ENCODE results near the gene DIPK1B.

DIPK1B gene

GRCh38 chr9:136714893-136715274 is 2.5 kb downstream of the DIPK1B start (continued):
- TF ChIP-seq GLIS2 (tag by site-specific recombination; IDR thresholded peaks at IDR 0.05) (0 out of 2 replicates have a peak, but pooled peaks have one; percentile 35), KLF1 (tag by site-specific recombination; IDR thresholded peaks at IDR 0.05) (0 out of 2 replicates have a peak, but pooled peaks have one; percentile 4), PATZ1 (tag by site-specific recombination; IDR thresholded peaks at IDR 0.05) (no peak), FEZF1 (tag by site-specific recombination; IDR thresholded peaks at IDR 0.05) (no peak), ZNF335 (tag by site-specific recombination; conservative IDR thresholded peaks at IDR 0.05) (peak; percentile 40; the same call in 1 of the 2 replicates), ZNF112 (tag by site-specific recombination; IDR thresholded peaks at IDR 0.05) (no peak), ZNF214 (tag by site-specific recombination; IDR thresholded peaks at IDR 0.05; ENCODE audit: borderline replicate concordance) (no peak), ZBTB21 (tag by site-specific recombination; IDR thresholded peaks at IDR 0.05) (no peak), ZBTB20 (tag by site-specific recombination; IDR thresholded peaks at IDR 0.05) (no peak), ZNF175 (tag by site-specific recombination; IDR thresholded peaks at IDR 0.05) (no peak), ZNF10 (tag by site-specific recombination; IDR thresholded peaks at IDR 0.05) (no peak), ZNF146 (tag by site-specific recombination; IDR thresholded peaks at IDR 0.05) (no peak), SETDB1 (IDR thresholded peaks at IDR 0.05; ENCODE audit: insufficient read length, low read length) (no peak)
- TF ChIP-seq, protein P1, sequence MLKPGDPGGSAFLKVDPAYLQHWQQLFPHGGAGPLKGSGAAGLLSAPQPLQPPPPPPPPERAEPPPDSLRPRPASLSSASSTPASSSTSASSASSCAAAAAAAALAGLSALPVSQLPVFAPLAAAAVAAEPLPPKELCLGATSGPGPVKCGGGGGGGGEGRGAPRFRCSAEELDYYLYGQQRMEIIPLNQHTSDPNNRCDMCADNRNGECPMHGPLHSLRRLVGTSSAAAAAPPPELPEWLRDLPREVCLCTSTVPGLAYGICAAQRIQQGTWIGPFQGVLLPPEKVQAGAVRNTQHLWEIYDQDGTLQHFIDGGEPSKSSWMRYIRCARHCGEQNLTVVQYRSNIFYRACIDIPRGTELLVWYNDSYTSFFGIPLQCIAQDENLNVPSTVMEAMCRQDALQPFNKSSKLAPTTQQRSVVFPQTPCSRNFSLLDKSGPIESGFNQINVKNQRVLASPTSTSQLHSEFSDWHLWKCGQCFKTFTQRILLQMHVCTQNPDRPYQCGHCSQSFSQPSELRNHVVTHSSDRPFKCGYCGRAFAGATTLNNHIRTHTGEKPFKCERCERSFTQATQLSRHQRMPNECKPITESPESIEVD (tag by site-specific recombination; IDR thresholded peaks at IDR 0.05), result no peak

- CTCF ChIA-PET, result no interaction called here
- POLR2A ChIA-PET, result interaction anchor here (0.6 to 2.5 kb wide), 5 partner anchors 8 to 412 kb away, joined by 3 to 28 read pairs (median 5); no protein-coding TSS in a partner anchor
- peaks cover 0 to 50% of the 10 kb centered on the region in 2 experiments; a peak in 2 of 3 replicates for H3K36me3 ChIP-seq (ENCODE audit: control insufficient read depth in 2 of 2, insufficient read depth in 1 of 2, low read length in 2 of 2)
These were observed 5.0 kb downstream of the DIPK1B start for GRCh38 chr9:136717399-136717798.

More at GRCh38 chr9:136717399-136717798, 5.0 kb downstream of the DIPK1B start:
- TF ChIP-seq PATZ1 (tag by site-specific recombination; IDR thresholded peaks at IDR 0.05), result 0 out of 2 replicates have a peak, but pooled peaks have one; percentile 10
- no peak for TF ChIP-seq YY1 (tag by site-specific recombination; IDR thresholded peaks at IDR 0.05)
- H3K4me1 ChIP-seq (ENCODE audit: control insufficient read depth, insufficient read depth, low read length), result no peaks in the 10 kb centered on the region
- no peak overlapping the region for H3K4me3 ChIP-seq (ENCODE audit: low read depth, low read length)
- no peaks in the 10 kb centered on the region for H3K9me3 ChIP-seq (ENCODE audit: control insufficient read depth, insufficient read depth, low read depth, low read length)
- H3K27ac ChIP-seq (ENCODE audit: extremely low read depth, low read depth, low read length), result no peak overlapping the region

Data from HEK293 (cell line).